NOMO-1 treated with dmso at 0.1 percent for 144 hours (cell line): ENCODE measurements around the gene RAD54L2.
"Not testable (repeated sequence)": the region's sequence is repeated elsewhere in the genome, so short reads cannot be mapped to it uniquely, and the experiment has no call there.

Experiments
- DNase-seq: peaks from one replicate; lab custom pipeline; 2025; ENCODE audit not compliant: unreplicated experiment; lab: John Stamatoyannopoulos, UW

Gene RAD54L2

GRCh38 chr3:51542596-51542995 lies 4.1 kb downstream of the RAD54L2 start:
- DNase-seq, result not testable (repeated sequence)

DNA sequence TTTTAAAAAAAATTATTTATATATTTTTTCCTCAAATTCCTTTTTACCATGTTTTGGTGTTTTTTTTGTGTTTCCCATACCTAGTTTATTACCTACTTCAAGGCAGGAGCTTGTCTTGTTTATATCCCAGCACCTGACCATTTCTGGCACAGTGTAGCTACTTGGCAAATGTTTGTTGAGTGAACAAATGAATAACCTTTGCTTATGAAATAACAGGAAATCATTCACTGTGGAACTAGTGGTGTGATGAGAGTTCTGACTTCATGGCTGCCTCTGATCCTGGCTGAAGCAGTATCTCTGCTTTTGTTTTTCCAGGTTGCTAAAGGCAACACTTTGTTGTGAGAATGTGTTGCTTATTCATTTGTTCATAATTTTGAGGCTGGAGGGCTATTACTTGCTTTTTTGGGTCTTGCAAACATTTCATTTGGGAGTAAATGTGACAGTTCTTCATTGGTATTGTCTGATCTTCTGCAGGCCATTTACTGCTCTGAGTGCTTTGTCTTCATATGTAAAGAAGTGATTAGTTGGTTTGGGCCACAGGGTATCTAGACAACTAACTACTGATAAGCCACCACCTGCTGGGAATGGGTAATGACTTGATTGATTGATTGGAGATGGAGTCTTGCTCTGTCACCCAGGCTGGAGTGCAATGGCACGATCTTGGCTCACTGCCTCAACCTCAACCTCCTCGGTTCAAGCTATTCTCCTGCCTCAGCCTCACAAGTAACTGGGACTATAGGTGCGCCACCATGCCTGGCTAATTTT lies 5.7 kb downstream of the RAD54L2 start:
- no peak for DNase-seq

DNA sequence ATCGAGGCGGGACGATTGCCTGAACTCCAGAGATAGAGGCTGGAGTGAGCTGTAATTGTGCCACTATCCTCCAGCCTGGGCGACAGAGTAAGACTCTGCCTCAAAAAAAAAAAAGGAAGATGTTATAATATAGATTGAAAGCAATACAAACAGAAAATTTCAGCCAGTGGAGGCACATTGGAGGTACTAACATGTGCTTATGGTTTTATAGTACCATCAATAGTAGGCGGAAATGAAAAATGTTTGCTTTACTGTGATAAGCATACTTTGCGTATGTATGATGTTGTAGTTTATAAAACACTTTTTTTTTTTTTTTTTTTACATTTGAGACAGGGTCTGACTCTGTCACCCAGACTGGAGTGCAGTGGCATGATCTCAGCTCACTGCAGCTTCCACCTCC lies 8.8 kb downstream of the RAD54L2 start:
- no peak for DNase-seq

DNA sequence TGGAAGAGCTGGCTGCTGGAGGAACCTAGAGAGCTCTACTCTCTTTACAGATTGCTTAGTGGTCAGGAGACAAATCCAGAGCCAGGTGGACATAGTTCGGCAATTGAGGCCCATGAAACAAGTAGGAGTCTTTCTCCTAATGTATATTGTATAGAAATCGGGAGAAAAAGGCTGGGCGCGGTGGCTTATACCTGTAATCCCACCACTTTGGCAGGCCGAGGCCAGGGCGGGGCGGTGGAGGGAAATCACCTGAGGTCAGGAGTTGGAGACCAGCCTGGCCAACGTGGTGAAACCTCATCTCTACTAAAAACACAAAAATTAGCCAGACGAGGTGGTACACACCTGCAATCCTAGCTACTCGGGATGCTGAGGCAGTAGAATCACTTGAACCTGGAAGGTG lies 10.8 kb downstream of the RAD54L2 start:
- no peak for DNase-seq

DNA sequence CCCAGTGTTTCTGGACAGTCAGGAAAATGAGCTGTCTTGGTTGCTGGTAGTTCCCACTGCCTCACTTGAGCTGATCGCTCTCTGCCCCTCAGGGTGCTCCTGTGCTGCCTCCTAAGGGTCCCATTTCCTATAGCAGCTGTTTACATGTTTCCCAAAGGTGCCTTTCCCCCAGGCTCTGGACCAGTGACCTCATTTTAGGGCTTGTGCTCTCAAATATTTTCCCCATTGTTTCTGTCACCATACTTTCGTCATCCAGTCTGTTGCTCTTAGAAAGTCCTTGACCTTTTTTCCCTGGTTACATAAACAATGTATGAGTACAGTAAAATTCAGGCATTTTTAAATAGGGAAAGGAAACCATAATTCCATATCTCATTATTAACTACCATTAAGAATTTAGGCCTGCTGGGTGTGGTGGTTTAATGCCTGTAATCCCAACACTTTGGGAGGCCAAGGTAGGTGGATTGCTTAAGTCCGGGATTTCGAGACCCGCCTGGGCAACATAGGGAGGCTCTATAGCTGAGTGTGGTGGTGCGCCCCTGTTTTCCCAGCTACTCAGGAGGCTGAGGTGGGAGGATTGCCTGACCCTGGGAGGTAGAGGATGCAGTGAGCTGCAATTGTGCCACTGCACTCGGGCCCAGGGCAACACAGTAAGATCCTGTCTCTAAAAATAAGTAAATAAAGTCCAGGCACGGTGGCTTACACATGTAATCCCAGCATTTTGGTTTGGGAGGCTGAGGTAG lies 11.7 kb downstream of the RAD54L2 start:
- DNase-seq, result no peak

- DNase-seq, result no peak
Measured at GRCh38 chr3:51557993-51558392, 19.5 kb downstream of the RAD54L2 start.

DNA sequence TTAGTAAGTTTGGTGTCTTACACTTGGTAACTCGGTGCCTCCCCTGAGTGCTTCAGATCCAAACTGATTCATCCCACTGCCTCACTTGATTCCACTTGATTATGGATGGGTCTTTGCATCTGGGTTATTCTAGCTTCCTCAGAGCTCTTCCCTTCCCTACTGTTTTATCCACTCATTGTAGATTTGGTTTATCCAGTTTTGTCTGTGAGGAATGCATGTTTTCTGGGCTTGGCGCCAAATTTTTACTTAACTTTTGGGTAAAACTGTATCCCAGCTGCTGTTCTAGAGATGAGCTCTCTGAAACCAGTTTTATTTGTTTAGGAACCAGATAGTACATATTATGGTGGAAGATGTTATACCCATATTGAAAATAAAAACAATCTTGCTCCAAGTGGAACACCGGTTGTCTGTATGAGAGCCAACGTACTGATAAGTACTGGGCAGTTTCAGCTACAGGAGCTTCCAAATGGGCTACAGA lies 20.9 kb downstream of the RAD54L2 start:
- DNase-seq, result no peak

- no peak for DNase-seq
Measured at GRCh38 chr3:51559961-51560360, 21.4 kb downstream of the RAD54L2 start.

GRCh38 chr3:51562403-51562802 lies 23.9 kb downstream of the RAD54L2 start:
- not testable (repeated sequence) for DNase-seq

DNA sequence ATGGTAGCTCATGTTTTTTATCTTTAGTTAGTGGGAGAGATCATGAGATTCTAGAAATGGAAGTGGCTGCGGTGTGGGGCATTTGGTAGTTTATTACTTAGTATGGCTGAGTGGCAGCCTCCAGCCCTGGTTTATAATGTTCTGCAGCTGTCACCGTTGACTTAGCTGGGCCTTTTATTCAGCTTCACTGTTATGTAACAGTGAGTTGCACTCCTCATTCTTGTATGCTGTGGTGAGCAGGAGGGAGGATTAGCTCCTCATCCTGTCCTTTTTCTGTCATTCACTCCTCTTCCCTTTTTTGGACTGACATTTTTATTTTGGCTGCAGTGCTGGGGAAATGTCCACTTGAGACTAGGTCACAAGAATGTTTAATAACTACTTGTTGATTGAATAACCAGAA lies 29.5 kb downstream of the RAD54L2 start:
- peak; percentile 53 for DNase-seq

DNA sequence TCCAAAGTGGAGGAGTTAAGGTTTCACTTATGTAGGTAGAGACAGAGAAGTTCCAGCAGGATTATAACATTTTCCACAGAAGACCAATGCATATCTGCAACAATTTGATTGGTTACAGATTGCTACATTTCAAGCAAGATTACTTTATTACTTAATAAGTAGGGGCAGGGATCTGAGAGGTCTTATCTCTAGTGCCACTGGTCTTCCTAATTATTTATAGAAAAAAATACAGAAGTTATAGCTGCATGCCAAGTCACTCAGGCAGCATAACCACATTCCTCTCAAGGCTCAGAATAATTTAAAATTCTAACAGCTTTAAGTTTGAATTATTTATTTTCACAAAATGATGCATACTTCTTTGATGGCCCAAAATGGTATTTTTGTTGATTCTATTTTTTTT lies 30.5 kb downstream of the RAD54L2 start:
- DNase-seq, result no peak

DNA sequence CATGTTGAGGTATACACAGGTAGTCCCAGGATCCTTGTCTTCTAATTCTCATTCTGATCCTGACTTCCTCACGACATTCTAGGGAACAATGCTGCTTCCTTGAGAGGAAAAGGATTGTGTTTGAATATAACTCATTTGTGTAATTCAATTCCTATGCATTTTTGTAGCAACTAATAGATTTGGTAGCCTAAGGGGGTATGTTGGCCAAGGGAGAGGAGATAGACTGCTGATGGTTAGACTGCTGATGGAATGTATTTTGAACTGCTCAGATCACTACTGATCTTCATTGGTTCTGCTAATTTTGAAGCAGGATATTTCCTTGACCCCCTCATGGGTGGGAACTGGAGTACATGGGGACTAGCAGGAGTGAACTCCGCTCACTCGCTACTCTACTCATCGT lies 39.7 kb downstream of the RAD54L2 start:
- no peak for DNase-seq

DNA sequence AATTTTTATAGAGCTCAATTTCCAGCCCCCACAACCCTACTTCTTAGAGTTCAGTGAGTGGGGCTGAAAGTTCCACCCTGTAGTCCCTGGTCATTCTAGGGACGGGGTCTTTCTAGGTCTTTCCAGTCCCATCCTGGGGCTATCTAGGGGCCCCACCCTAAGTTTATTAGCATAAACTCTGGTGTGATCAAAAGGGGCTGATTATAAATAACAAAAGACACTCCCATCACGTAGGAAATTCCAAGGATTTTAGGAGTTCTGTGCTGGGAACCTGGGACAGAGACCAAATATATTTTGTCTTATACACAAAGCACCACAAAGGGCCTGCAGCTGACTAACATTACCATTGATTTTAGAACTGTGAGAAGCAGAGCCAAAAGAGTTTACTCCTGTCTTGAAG lies 41.9 kb downstream of the RAD54L2 start:
- no peak for DNase-seq

- DNase-seq, result no peak
Measured at GRCh38 chr3:51581524-51581923, 43.0 kb downstream of the RAD54L2 start.

DNA sequence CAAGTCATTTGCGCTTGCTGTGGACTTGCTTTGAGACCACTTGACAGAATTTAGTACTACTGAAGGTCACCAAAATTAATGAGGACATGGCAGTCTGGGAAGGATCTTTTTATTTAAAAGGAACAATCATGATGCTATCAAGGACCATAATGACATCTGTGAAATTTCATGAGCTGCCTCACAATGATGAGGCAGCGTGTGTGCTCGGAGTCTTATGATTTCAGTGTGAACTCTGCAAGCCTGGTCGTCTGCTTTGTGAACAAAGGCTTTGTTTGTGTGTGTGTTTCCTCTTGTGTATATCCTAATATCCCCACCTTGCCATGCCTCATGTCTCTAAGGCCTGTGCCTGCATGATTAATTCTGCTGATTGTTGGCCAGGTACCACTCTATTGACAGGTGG lies 46.7 kb downstream of the RAD54L2 start:
- no peak for DNase-seq

DNA sequence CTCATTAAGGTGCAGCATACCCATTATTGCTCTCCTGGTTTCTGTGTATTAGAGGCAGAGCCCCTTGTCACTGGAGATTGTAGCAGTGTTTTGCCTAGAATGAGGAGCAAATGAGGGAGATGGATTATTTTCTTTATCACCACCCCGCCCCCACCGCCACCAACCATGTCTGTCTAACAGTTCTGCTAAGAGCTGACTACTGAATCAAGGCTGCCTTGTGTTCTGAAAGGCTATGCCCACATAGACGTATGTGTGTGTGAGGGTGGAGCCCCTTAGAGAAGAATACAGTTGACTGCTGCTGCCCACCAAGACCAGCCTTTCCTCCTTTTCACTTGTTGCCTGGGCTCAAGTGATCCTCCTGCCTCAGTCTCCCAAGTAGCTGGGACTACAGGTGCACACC lies 47.4 kb downstream of the RAD54L2 start:
- DNase-seq, result no peak
